T follicular helper cell (primary cell): ENCODE measurements around the gene ZCWPW2.

Experiments
- DNase-seq: peaks from one replicate; pipeline ENCODE4 v3.0.0-alpha.2; 2020; ENCODE audit warnings: low read depth

Gene ZCWPW2

DNA sequence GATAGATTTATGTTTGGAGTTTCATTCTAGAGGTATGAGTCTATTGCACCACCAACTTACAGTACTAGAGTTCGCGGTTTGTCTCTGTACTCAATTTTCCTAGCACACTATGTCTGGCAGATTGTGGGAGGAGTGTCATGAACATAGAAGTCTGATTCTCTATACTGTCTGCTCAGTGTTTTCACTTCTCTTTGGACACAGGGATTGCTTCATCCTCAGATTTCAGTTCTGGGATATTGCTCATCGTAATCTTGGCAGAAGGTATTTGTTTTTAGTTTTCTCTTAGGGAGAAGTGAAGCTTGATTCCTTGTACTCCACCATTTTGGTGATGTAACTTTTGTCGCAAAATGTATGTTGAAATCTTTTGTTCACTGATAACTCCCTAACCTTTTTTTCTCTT, 27.9 kb downstream of the ZCWPW2 start:
- DNase-seq: no peak

DNA sequence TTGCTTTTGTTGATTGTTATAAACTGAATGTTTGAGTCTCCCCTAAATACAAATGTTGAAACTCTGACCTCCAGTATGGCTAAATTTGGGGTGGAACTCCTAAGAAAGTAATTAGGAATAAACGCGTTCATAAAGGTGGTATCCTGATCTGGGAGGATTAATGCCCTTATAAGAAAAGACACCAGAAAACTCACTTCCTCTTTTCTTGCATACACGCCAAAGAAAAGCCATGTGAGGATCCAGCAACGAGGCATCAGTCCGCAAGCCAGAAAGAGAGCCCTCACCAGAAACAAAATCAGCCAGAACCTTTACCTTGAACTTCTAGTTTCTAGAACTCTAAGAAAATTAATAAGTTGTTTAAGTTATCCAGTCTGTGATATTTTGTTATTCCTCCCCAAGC, 37.5 kb downstream of the ZCWPW2 start:
- DNase-seq: no peak

DNA sequence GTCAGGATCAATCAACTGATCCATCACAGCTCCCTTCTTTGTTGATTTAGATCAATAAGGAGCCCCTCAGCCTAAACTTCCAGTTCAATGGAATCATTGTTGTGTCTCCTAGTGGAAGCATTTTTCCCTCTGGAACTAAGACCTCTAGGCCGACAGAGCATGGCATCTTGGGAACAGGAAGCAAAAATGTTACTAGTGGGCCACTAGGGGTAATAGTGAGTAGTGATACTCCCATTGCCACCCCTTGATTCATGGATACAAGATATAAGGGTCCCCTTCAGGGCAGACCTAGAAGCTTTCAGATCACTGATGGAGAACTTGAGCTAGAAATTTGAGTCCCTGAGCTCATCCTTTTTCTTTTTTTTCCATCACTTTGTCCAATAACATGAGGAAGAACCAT, 40.5 kb downstream of the ZCWPW2 start:
- no peak for DNase-seq

DNA sequence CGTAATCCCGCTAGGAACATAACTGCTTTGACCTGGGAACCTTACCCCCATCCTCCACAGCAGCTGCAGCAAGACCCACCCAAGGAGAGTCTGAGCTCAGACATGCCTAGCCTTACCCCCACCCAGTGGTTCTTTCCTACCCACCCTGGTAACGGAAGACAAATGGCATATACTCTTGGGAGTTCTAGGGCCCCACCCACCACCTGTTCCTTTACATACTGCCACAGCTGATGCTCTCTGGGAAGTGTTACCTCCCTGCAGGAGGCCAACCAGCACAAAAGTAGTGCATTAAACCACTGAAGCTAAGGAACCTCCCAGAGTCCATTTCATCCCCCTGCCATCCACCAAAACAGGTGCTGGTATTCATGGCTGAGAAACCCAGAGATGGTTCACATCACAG, 50.7 kb downstream of the ZCWPW2 start:
- DNase-seq: no peak

DNA sequence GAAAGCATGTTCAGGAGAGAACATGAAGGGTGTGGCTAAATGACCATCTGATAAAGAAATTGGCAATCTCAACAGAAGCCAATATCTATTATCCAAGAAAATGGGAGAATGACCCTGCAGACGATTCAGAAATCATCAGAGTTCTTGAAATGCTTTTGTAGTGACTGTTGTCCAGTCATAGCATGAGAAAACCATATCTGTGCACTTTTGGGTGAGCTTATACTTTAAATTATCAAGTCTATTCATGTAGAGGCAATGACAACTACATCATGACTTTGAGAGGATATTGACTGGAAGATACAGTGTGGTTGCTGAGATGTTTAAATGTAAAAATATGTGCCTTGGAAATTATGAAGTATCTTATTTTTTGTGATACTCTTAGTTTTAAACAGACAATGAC, 57.7 kb downstream of the ZCWPW2 start:
- DNase-seq: no peak

DNA sequence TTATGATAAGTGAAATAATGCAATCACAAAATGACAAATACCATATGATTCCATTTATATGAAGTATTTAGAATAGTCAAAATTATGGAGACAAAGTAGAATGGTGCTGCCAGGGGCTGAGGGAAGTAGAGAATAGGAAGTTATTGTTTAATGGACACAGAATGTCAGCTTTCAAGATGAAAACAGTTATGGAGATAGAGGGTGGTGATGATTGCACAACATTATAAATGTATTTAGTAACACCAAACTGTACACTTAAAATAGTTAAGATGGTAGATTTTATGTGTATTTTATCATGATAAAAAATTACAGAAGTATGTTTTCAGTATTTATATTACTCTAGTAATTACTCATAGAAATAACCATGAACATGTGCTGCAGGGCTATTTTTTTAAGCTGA, 100.9 kb downstream of the ZCWPW2 start:
- no peak for DNase-seq

DNA sequence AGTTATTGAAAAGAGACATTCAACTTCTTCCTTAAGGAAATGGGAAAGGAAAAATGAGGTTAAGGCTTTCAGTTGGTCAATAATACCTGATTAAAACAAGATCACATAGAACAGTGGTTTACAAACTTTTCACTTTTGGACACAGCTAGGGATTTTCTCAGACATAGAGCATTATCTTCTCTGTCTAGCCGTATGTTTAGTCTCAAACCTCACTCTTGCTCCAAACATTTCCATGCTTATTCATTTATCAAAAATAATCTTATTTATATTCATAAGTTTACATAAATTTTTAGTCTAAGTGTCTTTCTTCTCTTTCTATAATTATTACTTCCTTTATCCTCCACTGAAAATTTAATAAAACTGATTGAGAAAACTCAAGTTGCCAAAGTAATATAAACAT, 114.3 kb downstream of the ZCWPW2 start:
- no peak for DNase-seq

DNA sequence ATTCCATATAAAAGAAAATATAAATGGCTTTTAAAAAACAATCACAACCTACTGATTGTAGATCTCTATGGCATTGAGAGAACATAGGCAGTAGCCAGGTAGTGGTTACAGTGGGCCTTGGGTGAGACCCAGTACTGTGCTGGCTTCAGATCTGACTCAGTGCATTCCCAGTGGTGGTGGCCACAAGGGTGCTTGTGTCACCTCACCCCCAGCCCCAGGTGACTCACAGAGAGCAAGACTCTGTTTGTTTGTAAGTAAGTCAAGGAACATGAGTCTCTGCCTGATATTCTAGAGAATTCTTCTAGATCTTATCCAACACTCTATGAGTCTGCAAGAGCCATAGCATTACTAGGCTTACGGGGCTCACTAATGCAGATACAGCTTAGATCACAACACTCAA, 118.9 kb downstream of the ZCWPW2 start:
- DNase-seq: no peak

DNA sequence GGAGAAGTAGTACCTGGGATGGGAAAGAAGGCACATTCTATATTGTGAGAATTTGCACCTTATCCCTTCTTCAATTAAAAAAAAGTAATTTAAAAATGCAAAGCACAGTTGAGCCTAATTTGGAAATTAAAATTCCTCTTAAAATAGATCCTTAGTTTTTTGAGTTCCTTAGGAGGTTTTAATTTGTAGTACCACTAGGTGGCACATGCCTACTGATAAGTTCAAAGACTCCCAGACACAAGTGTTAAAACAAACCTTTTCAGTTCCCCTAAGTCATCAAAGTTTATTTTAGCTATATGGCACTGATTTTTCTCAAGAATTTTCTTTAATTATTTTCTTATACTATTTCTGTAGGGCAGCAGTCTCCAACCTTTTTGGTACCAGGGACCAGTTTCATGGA, 127.7 kb downstream of the ZCWPW2 start:
- no peak for DNase-seq

DNA sequence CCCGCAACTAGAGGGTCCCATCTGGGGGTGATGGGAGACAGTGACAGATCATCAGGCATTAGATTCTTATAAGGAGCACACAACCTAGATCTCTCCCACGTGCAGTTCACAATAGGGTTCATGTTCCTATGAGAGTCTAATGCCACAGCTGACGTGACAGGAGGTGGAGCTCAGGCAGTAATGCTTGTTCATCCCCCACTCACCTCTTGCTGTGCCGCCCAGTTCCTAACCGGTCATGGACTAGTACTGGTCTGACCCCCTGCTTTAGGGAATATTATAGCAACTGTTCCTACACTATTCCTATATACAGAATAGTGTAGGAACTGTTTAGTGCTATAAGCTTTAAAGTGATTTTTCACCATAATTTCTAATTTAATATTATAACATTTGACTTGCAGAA, 128.2 kb downstream of the ZCWPW2 start:
- DNase-seq: no peak

DNA sequence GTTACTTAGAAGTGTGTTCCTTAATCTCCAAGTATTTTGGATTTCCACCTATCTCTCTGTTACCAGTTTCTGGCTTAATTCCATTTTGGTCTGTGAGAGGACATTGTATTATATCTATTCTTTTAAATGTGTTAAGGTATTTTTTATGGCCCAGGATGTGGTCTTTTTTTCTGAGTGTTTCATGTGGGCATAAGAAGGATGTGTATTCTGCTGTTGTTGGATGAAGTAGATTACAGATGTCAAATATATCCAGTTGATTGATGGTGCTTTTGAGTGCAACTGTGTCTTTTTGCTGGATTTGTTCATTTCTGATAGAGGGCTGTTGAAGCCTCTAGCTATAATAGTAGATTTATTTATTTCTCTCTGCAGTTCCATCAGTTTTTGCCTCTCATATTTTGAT, 136.6 kb downstream of the ZCWPW2 start:
- no peak for DNase-seq

DNA sequence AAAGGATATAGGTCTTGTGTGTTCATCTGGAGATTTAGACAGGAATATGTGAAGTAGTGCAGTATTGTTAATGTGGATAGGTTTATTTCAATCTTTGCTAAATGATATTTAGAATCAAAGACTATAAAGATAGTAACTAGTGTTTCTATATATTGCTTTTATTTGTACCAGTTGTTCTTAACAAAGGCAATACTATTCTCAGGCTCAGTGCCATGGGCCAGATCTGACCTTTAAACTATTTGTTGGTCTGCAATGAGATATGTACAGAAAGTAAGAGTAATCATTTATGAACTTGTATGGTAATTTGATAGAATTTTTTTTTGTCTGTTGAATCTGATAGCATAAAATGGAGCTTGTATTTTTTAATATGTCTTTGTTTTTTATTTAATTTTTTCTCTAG, 146.8 kb downstream of the ZCWPW2 start:
- no peak for DNase-seq

DNA sequence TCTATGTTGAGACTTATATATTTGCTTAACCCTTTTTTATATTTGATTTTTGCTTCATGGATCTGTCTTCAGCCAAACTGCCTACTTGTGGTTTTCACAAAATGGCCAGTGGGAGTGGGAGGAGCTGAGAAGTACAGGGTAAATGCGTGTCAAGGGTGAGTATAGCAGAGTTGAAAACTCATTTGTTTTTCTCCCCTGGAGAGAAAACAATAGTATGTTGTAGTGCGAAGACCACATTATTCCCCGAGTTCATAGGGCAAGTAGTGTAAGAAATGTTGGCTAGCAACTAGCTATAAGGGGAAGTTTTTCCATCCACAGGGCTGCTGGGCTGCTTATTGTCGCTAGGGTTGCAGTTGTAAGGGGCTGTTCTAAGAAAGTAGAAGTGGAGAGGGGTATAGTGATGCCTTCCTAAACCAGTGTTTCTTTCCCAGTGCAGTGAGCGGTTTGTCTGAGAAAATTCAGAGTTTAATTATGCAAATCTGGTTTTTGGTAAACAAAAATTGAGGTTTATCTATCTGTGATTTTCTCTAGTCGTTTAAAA, 153.9 kb downstream of the ZCWPW2 start:
- DNase-seq: no peak

DNA sequence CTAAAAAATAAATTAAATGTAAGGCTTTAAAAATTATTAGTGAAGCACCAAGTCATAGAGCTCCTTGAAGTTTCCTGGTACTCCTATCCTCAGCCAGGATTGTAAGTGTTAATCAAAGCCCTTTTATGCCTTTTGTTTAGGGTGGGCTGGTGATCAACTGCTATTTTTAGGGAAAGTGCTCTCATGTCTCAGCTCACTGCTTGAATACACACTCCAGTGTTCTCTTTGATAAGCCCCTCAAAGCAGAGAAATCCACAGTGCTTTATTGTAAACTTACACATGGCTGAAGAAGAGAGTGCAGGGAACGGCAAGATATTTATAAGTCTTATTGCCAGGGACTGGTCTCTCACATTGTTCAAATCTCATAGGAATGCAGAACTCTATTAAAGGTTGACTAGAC, 156.5 kb downstream of the ZCWPW2 start:
- DNase-seq: no peak

DNA sequence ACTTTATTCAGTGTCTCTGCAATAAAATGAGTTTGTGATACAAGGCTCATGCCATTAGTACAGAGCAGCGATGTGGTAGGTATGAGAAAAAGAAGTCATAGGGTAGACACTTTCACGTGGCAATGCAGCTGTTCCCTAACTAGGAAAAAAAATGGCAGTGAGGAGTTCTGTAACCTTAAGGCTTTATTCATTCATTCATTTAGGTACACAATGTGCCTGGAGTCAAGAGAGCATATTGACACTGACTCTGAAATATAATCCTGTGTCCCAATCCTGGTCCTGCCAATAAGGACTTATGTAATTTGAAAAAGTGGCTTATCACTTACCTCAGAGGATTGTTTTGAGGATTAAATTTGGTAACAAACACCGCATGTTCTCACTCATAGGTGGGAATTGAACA, 173.1 kb downstream of the ZCWPW2 start:
- no peak for DNase-seq

DNA sequence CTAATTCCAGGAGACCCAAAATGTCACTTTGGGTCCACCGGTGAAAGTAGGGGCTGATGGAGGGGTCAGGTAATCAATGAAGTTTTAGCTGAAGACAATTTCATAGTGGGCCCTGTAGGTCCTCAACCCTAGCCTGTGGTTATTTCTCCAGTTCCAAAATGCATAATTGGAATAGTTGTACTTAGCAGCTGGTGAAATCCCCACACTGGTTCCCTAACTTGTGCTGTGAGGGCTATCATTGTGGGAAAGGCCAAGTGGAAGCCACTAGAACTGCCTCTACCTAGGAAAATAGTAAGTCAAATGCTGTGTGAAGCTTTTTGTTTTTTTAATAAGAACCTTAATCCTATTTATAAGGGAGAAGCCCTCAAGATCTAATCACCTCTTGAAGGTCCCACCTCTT, 193.8 kb downstream of the ZCWPW2 start:
- DNase-seq: no peak

DNA sequence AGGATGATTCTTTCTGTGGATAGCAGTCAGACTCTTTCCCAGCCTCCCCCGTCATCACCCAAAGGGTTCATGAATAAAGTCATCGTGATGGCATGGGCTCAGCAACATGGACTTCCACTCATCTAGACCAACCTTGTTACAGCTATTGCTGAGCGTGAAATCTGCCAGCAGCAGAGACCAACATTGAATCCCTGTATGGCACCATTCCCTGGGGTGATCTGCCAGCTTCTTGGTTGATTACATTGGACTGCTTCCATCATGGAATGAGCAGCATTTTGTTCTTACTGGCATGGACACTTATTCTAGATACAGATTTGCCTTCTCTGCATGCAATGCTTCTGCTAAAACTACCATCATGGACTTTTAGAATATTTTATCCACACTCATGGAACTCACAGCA, 195.7 kb downstream of the ZCWPW2 start:
- DNase-seq: no peak

DNA sequence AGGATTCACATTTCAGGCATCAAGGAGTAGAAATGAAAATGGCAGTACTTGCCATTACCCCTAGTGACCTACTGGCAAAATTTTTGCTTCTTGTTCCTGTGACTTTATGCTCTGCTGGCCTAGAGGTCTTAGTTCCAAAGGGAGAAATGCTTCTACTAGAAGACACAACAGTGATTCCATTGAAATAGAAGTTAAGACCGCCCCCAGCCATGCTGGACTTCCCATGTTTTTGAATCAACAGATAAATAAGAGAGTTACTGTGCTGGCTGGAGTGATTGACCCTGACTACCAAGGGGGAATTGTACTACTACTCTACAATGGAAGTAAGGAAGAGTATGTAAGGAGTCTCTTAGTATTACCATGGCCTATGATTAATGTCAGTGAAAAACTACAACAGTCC, 196.3 kb downstream of the ZCWPW2 start:
- no peak for DNase-seq

DNA sequence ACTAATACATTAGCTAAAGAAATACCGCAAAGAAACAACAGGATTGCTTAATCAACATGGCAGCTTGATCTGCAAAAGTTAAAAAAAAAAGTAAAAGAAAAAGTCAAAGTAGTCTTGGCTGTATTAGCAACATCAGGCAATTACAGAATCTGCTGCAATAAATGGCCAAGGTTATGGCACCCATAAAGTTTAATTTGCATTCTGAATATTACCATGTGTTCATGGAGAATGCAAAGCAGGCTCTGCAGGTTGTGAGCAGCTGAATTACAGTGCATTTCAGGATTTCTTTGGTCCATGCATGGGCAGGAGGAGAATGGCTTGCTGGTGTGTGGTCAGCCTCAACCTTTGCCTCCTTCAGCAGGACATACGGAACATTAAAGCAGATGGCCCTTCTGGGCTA, 199.2 kb downstream of the ZCWPW2 start:
- no peak for DNase-seq

DNA sequence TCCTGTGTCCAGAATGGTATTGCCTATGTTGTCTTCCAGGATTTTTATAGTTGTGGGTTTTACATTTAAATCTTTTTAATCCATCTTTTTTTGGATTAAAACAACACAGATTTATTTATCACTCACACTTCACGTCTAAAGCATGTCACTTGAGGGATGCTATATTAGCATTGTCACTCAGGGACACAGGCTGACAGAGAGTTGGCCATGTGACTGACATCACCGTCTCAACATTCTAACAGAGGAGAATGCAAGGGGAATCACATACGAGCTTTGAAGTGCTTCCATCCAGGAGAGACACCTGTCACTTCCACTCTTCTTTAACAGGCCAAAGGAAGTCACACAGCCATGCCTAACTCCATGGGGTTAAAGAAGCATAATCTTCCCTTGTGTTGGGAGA, 204.7 kb downstream of the ZCWPW2 start:
- DNase-seq: no peak

DNA sequence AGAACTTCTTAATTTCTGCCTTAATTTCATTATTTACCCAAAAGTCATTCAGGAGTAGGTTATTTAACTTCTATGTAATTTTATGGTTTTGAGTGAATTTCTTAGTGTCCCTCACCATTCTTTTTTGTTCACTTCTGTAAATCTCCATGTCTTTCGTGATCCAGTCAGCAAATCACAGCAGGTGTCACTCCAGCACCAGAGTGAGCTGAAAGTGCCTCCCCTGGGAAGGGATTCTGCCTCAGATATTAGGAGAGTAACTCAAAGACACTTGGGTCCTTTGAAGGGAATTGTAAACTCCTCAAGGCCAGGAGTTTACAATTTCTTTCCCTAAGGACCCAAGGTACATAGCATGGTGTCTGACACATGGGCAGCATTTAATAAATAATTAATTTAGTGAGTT, 207.7 kb downstream of the ZCWPW2 start:
- no peak for DNase-seq

DNA sequence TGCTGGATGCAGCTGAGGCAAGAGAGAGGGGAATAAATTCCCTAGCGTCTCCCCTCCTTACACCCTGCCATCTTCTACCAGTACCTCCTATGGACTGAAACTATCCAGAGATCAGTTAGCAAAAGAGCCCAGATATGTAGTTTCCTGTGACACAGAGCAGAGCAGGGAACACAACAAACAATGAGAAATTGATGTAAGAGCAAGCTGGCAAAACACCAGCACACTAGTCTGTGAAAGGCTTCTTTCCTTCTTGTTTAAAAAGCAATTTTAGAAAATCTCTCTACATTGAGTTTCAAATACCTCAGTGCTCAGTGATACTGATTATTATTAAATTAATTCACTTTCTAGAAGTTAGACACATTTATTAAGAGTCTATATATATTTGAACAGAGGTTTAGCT, 215.7 kb downstream of the ZCWPW2 start:
- DNase-seq: no peak

DNA sequence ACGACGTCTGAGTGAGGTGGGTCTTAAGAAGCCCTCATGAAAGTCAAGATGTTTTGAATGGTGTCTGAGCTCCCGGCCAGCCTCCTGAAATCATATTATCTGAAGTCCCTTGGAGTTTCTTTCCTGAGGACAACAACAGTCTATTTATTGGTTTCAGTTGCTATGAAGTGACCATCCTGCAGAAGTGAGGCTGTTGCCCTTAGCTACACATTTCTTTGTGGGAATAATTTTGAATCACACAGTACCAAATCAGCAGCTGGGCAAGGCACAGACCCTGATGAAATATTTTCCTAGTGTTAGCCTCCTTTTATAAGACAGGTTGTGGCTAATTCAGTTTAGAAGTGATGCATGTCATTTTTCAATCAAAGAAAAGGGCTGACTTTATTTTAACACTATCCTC, 220.8 kb downstream of the ZCWPW2 start:
- no peak for DNase-seq

DNA sequence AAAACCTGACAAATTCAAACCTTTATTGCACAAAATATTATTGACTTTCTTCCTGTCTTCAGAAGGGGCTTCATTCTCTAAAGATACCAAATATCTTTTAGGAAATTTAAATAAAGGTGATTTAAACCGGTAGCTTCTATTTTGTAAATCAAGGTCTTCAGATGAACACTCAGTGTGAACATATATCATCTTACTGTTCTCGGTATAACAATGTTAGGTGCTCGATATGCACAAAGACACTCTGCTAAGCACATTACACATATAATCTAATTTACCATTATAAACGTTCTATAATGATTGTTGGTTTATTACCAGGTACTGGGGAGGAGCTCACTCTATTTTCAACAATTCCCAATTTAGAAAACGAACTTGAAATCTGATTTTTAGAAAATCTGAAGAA, 225.5 kb downstream of the ZCWPW2 start:
- DNase-seq: no peak

DNA sequence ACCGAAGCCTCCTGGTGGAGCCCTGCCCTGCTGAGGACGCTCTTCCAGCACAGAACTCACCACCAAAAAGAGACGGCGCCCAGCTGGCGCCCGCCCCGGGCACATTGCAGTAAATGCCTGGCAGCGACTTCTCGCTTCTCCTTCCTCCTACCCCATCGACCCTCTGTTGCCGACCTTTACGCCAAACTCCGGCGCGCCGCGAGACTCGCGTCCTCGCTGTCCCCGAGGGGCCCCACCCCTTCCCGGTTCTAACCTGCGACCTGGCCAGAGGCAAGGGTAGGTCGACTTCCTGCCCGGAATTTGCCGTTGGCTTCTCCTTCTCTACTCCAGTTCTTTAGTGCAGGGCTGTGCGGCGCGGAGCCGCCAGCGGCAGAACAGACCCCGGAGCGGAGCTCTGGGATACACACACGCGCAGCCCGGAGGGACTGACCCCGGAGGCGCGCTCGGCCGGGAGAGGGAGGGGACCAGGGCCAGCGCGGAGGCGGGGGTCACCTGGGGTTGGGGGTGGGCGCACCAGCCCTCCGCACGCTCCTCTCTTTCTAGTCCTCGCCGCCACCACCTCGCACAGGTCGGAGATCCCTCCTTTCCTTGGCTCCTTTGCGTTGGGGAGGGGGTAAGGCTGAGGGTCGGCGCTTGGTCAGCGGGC, 226.7 kb downstream of the ZCWPW2 start:
- DNase-seq: no peak
